Neural cell (in vitro differentiated cells): ENCODE results near the gene KDM2A.

Source experiments
- CTCF ChIP-seq: fragments of 450-650 bp; IDR thresholded peaks from 2 replicates; pipeline ENCODE4 v1.5.1; 2014; ENCODE audit warnings: antibody characterized with exemption, mild to moderate bottlenecking, moderate library complexity; ENCODE audit not compliant: poor library complexity, severe bottlenecking
- POLR2AphosphoS5 ChIP-seq: IDR thresholded peaks from 2 replicates; pipeline ENCODE4 v1.6.1; 2012
- TAF1 ChIP-seq: IDR thresholded peaks from 2 replicates; pipeline ENCODE4 v1.6.1; 2012; ENCODE audit warnings: low read depth

DNA sequence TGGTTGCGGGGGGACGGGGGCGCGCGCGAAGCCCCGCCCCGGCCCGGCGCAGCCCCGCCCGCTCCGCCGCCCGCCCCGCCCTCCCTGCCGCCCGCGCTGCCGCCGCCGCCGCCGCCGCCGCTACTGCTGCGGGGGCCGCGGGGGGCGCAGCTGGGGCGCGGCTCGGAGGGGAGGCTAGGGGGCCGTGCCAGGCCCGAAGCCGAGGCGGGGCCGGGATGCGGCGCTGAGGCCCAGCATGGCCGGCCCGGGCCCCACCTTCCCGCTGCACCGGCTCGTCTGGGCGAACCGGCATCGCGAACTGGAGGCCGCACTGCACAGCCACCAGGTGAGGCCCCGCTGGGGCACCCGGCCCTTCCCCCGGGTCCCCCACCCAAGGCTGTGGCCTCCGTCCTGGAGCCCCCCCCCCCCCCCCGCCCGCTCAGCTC is 170.2 kb downstream of the KDM2A start, which contains the start of gene ANKRD13D:
- TF ChIP-seq CTCF = no peak
- TF ChIP-seq POLR2AphosphoS5 = peak; percentile 43
- no peak for TF ChIP-seq TAF1
